Colonic mucosa (tissue), 4 donors: ENCODE data around the gene TAOK2. TPM values are rescaled to one million over a fixed set of nuclear protein-coding genes. Genes with fewer than 3 reads are reported as not detected.

Experiments used
- DNase-seq: peaks from one replicate; pipeline ENCODE4 v3.0.0-alpha.2; 2020
- H3K27ac ChIP-seq: fragments of 200-600 bp; one replicate; pipeline ENCODE4 v1.8.0; 2021
- H3K27me3 ChIP-seq: fragments of 200-600 bp; one replicate; pipeline ENCODE4 v1.8.0; 2021
- H3K36me3 ChIP-seq: fragments of 200-600 bp; one replicate; pipeline ENCODE4 v1.8.0; 2021
- H3K4me1 ChIP-seq: fragments of 200-600 bp; one replicate; pipeline ENCODE4 v1.8.0; 2021; ENCODE audit warnings: mild to moderate bottlenecking
- H3K4me3 ChIP-seq: fragments of 200-600 bp; one replicate; pipeline ENCODE4 v1.8.0; 2021
- H3K9ac ChIP-seq, 2 donors: one replicate each; pipeline ENCODE4 v1.7.0; 2013; ENCODE audit warnings: control low read depth in 2 of 2, low read depth in 2 of 2, low read length in 2 of 2
- H3K9me3 ChIP-seq: fragments of 200-600 bp; one replicate; pipeline ENCODE4 v1.8.0; 2021
- intact Hi-C: fragments of 100-400 bp; cut with DNase I; formaldehyde crosslinking; loops from one replicate; pipeline ENCODE4 v1.14.1; 2022
- total RNA-seq, 2 donors: library from RNA; stranded (reverse); fragmentation: NEBNext Ultra II Directional in 1 of 2; extraction: Animal tissue kit (Norgen Biotek cat#: 25700) in 1 of 2; gene quantifications; one replicate each; pipeline ENCODE4 v1.2.1, GENCODE V29; 2021
- TF ChIP-seq, protein P1 (sequence below): fragments of 200-600 bp; IDR thresholded peaks from one replicate; pipeline ENCODE4 v1.8.0; 2022; ENCODE audit warnings: antibody characterized with exemption, mild to moderate bottlenecking
- donor health status: healthy.
- donor health status: DM: no; HTN: no; CAD: no.
- donor health status: DM: no; HTN: no; CAD: no.

The TAOK2 gene
- 10 to 100 TPM; 37.4 to 62.3 TPM for total RNA-seq

DNA sequence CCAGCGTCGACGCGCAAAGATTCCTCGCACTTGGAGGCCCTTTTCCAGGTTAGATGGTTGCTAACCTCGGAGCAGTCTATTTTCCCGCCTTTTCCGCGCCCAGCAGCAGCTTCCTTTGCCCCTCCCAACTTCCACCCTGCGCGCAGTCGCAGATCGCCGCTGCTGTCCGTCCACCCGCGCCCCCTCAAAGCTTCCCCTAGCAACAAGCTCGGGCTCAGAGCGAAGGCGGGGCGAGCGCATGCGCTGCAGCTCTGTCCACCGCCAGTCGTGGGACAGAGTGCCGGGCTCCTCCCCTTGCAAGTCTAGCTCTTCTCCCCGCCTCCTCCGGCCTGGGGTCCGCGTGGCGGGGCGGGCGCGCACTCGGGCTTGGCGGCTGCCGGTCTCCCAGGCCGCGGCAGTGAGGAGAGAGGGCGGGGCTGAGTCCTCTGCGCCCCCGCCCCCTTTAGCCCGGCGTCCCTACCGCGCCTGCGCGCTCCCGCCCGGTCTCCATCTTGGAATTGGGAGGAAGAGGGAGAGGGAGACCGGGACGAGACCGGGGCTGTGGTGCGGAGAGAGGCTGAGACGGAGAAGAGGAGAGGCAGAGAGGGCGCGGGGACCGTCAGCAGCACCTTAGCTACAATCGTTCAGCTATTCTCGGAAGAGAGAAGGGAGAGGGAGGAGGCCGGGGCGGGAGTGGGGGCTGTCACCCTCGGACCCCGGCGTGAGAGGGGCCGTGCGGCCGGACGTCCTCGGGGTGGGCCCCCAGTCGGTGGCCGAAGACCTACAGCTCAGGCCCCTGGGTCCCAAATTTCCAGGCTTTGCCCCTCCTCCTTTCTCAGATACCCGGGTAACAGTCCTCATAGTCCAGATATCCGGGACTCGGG is at the start of gene TAOK2:
TSS of gene TAOK2 (plus strand) at position 485 of the 863 bp plus-strand sequence. CDS start 3,905 bp downstream, outside the sequence.
- intact Hi-C loops: no loop called here
- peaks cover 11% of the 10 kb centered on the region for H3K36me3 ChIP-seq
- no peaks in the 10 kb centered on the region for H3K9me3 ChIP-seq
- TF ChIP-seq, protein P1, sequence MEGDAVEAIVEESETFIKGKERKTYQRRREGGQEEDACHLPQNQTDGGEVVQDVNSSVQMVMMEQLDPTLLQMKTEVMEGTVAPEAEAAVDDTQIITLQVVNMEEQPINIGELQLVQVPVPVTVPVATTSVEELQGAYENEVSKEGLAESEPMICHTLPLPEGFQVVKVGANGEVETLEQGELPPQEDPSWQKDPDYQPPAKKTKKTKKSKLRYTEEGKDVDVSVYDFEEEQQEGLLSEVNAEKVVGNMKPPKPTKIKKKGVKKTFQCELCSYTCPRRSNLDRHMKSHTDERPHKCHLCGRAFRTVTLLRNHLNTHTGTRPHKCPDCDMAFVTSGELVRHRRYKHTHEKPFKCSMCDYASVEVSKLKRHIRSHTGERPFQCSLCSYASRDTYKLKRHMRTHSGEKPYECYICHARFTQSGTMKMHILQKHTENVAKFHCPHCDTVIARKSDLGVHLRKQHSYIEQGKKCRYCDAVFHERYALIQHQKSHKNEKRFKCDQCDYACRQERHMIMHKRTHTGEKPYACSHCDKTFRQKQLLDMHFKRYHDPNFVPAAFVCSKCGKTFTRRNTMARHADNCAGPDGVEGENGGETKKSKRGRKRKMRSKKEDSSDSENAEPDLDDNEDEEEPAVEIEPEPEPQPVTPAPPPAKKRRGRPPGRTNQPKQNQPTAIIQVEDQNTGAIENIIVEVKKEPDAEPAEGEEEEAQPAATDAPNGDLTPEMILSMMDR: no peak
- H3K4me1 ChIP-seq: peaks cover 17% of the 10 kb centered on the region
- peak within 1 kb of the TSS; percentile 75 for H3K4me3 ChIP-seq
- peak; percentile 97 for DNase-seq
- H3K27me3 ChIP-seq: no peaks in the 10 kb centered on the region
- H3K27ac ChIP-seq: peak within 1 kb of the TSS; percentile 74
- H3K9ac ChIP-seq: peak within 1 kb of the TSS; percentile 92 to 96

DNA sequence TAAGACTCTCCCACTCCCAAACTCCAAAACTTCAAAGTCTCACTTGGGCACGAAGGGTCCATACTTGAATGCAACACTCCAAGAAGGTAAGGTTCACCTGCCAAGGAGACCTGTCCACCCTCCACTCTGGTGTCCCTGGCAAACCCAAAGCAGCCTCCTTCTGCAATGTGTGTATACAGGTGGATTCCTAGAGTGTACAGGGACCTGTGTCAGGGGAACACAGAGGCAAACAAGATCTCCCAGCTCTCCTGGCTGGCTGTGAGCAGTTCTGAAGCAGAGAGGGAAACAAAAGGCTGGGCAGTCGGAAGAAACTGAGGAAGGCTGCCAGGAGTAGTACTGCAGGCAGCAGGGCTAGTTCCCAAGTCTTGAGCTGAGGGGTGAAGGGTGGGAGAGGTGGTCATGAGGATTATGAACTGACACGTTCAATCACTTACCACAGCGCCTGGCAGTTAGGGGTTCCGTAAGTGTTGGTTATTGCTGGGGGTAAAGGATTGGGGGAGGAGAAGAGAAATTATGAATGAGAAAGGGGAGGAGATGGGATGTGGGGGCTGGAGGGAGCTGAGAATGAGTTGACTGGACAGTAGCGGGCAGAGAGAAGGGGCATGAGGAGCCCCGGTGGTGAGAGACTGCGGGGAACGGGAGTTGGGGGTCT is 48.4 kb upstream of the TAOK2 start:
- intact Hi-C loops: no loop called here
- Histone ChIP-seq H3K27ac (peak overlapping the region; percentile 68), H3K4me3 (peak overlapping the region; percentile 99), H3K36me3 (no peaks in the 10 kb centered on the region), H3K27me3 (no peaks in the 10 kb centered on the region), H3K9me3 (no peaks in the 10 kb centered on the region), H3K4me1 (peaks cover 11% of the 10 kb centered on the region), H3K9ac (peak overlapping the region; percentile 81 to 94)
- TF ChIP-seq, protein P1: no peak
- DNase-seq: peak; percentile 26

DNA sequence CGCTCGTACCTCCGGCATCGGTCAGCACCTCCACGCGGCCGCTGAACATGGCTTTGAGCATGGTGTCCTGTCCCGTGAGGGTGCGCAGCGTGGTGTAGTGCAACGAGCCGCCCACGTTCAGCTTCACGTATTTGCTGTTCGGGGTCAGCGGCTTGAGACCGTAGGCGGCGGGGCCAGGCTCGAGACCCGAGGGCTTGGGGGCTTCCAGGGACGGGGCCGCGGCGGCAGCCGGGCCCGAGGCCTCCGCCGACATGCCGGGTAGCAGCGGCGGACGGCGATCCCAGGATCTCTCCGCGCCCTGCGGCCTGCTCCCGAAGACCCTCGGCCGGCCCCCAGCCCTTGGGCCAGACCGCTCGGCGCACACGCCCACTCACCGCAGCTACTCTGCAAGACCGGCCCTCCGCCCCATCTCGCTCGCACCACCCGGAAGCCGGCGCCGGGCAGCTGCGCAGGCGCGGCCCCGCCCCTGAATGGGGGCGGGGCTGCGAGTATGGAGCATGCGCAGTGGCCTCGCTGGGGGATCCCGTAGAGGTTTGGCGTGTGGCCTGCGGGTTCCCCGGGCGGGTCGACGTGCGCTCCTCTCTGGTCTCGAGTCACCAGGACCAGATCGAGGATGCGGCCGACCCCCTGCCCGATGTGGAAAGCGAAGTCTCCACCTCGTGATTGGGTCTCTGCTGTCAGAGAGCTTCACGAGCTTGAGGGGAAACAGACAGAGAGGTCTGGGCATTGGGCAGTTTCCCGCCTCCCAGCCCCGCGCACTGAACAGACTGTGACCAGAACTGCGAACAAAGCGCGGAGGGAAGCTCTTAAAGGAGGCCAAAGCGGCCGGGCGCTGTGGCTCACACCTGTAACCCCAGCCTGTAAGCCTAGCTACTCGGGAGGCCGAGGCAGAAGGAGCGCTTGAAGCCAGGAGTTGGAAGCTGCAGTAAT is 47.6 kb upstream of the TAOK2 start, which contains the start of gene KCTD13:
TSS of gene KCTD13 (minus strand) at position 446 of the 930 bp plus-strand sequence. CDS start at position 253, 193 bp downstream.
- peak within 1 kb of the TSS; percentile 99 for H3K4me3 ChIP-seq
- intact Hi-C loops: no loop called here

DNA sequence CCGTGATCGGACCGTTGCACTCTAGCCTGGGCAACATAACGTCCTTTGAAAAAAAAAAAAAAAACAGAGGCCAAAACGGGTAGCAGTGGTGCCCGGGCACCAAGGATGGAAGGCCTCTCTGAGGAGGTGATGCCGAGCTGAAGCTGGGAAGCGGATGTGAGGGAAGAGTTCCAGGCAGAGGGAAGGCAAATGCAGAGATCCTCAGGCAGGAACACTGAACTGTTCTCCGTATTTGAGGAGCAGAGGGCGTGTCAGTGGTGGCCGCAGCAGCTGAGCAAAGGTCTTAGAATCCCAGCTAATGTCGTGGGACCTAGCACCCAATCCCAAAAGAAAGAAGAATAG is 47.0 kb upstream of the TAOK2 start:
- TF ChIP-seq, protein P1: no peak
- Histone ChIP-seq H3K36me3 (no peaks in the 10 kb centered on the region), H3K9me3 (no peaks in the 10 kb centered on the region), H3K4me3 (peak overlapping the region; percentile 99), H3K9ac (peak overlapping the region; percentile 86 to 94), H3K27ac (peak overlapping the region; percentile 68), H3K4me1 (peaks cover 11% of the 10 kb centered on the region), H3K27me3 (no peaks in the 10 kb centered on the region)
- peak; percentile 68 for DNase-seq
- intact Hi-C loops: no loop called here

More for the DNA sequence above, 47.6 kb upstream of the TAOK2 start, which contains the start of gene KCTD13:
- DNase-seq: peak; percentile 90
- peaks cover 11% of the 10 kb centered on the region for H3K4me1 ChIP-seq
- TF ChIP-seq, protein P1: no peak
- no peaks in the 10 kb centered on the region for H3K36me3 ChIP-seq
- peak within 1 kb of the TSS; percentile 68 for H3K27ac ChIP-seq
- peak within 1 kb of the TSS; percentile 86 to 94 for H3K9ac ChIP-seq
- H3K9me3 ChIP-seq: no peaks in the 10 kb centered on the region
- H3K27me3 ChIP-seq: no peaks in the 10 kb centered on the region
